ENCODE data around the gene TMEM26. TPM values are rescaled to one million over a fixed set of nuclear protein-coding genes. Genes with fewer than 3 reads are reported as not detected.

TMEM26 gene
- total and polyA plus RNA-seq, 9 of the 15 experiments (the other 6 are each of a cell fraction or from before 2014, with no cell fraction given) = not detected

GRCh38 chr10:61397175-61397986 lies 55.8 kb downstream of the TMEM26 start (continued):
- TF ChIP-seq, protein P1, sequence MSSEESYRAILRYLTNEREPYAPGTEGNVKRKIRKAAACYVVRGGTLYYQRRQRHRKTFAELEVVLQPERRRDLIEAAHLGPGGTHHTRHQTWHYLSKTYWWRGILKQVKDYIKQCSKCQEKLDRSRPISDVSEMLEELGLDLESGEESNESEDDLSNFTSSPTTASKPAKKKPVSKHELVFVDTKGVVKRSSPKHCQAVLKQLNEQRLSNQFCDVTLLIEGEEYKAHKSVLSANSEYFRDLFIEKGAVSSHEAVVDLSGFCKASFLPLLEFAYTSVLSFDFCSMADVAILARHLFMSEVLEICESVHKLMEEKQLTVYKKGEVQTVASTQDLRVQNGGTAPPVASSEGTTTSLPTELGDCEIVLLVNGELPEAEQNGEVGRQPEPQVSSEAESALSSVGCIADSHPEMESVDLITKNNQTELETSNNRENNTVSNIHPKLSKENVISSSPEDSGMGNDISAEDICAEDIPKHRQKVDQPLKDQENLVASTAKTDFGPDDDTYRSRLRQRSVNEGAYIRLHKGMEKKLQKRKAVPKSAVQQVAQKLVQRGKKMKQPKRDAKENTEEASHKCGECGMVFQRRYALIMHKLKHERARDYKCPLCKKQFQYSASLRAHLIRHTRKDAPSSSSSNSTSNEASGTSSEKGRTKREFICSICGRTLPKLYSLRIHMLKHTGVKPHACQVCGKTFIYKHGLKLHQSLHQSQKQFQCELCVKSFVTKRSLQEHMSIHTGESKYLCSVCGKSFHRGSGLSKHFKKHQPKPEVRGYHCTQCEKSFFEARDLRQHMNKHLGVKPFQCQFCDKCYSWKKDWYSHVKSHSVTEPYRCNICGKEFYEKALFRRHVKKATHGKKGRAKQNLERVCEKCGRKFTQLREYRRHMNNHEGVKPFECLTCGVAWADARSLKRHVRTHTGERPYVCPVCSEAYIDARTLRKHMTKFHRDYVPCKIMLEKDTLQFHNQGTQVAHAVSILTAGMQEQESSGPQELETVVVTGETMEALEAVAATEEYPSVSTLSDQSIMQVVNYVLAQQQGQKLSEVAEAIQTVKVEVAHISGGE (CRISPR knock-in tag; IDR thresholded peaks at IDR 0.05) = peak in 1 of 3 experiments; percentile 56; a peak in 1 of 6 replicates
- TF ChIP-seq HNRNPK (IDR thresholded peaks at IDR 0.05; ENCODE audit: low read depth, low read length, poor library complexity, severe bottlenecking) (no peak), MAFF (IDR thresholded peaks at IDR 0.05; ENCODE audit: low read length) (no peak), KLF16 (IDR thresholded peaks at IDR 0.05) (no peak), MEF2D (tag; conservative IDR thresholded peaks at IDR 0.05; ENCODE audit: low read depth) (no peak), HNRNPLL (IDR thresholded peaks at IDR 0.05; ENCODE audit: low read depth, low read length, poor library complexity, severe bottlenecking) (no peak), CREB3 (tag; conservative IDR thresholded peaks at IDR 0.05; ENCODE audit: low read depth) (no peak; the same call in none of the 2 replicates), NCOR1 (IDR thresholded peaks at IDR 0.05) (no peak), L3MBTL2 (IDR thresholded peaks at IDR 0.05) (peak; percentile 18; the same call in 1 of the 2 replicates), ZNF280B (CRISPR knock-in tag; IDR thresholded peaks at IDR 0.05) (0 out of 2 replicates have a peak, but pooled peaks have one; percentile 63), ZNF707 (CRISPR knock-in tag; conservative IDR thresholded peaks at IDR 0.05) (no peak), PTBP1 (IDR thresholded peaks at IDR 0.05; ENCODE audit: low read depth, low read length) (no peak), ZNF174 (CRISPR knock-in tag; IDR thresholded peaks at IDR 0.05) (no peak), MTA2 (IDR thresholded peaks at IDR 0.05; ENCODE audit: low read depth) (no peak), SAFB2 (IDR thresholded peaks at IDR 0.05; ENCODE audit: borderline replicate concordance, low read depth, low read length, severe bottlenecking) (no peak), PHB (CRISPR knock-in tag; IDR thresholded peaks at IDR 0.05) (no peak), PHF20 (IDR thresholded peaks at IDR 0.05; ENCODE audit: partially characterized antibody) (no peak), GABPA (tag; conservative IDR thresholded peaks at IDR 0.05; ENCODE audit: low read depth) (peak; percentile 13; the same call in 1 of the 2 replicates), FOXM1 (IDR thresholded peaks at IDR 0.05; ENCODE audit: low read depth) (no peak), FOXM1 (CRISPR knock-in tag; IDR thresholded peaks at IDR 0.05; ENCODE audit: low read depth) (no peak)
- TF ChIP-seq, protein P2, sequence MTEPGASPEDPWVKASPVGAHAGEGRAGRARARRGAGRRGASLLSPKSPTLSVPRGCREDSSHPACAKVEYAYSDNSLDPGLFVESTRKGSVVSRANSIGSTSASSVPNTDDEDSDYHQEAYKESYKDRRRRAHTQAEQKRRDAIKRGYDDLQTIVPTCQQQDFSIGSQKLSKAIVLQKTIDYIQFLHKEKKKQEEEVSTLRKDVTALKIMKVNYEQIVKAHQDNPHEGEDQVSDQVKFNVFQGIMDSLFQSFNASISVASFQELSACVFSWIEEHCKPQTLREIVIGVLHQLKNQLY (CRISPR knock-in tag; conservative IDR thresholded peaks at IDR 0.05) = no peak
